K562 (cell line): Measurements from ENCODE around the gene KCNJ4. TPM values are rescaled to one million over a fixed set of nuclear protein-coding genes. Genes with fewer than 3 reads are reported as not detected.

Source experiments
- CREB5 ChIP-seq: fragments of 250-450 bp; sonication (Bioruptor Pico); IDR thresholded peaks from 2 replicates; pipeline ENCODE4 v1.5.0; 2020; ENCODE audit warnings: mild to moderate bottlenecking
- DDX20 ChIP-seq: fragments of 450-650 bp; IDR thresholded peaks from 2 replicates; pipeline ENCODE4 v1.6.1; 2016; ENCODE audit warnings: missing genetic modification characterization, low read depth, mild to moderate bottlenecking, missing compliant biosample characterization, moderate library complexity
- ELF1 ChIP-seq: fragments of 200-800 bp; sonication (Bioruptor generic); IDR thresholded peaks from 2 replicates; pipeline ENCODE4 v1.6.1; 2016; ENCODE audit warnings: missing genetic modification characterization, missing compliant biosample characterization
- FOXA3 ChIP-seq, 2 experiments: fragments of 450-650 bp in 1 of 2; sonication (generic) in 1 of 2; formaldehyde crosslinking; IDR thresholded peaks in 1 of 2; conservative IDR thresholded peaks in 1 of 2; 2 replicates each; pipeline versions ENCODE4 v1.4.0 to v1.8.0; 2020 to 2022; ENCODE audit warnings: mild to moderate bottlenecking in 2 of 2, missing genetic modification reagents in 1 of 2
- HNRNPH1 ChIP-seq: fragments of 200-400 bp; formaldehyde crosslinking; optimal IDR thresholded peaks from 2 replicates; pipeline ENCODE3; 2017; ENCODE audit warnings: low read depth, mild to moderate bottlenecking, low read length, moderate library complexity
- HNRNPUL1 ChIP-seq: fragments of 200-400 bp; formaldehyde crosslinking; IDR thresholded peaks from 2 replicates; pipeline ENCODE4 v1.6.1; 2017; ENCODE audit warnings: low read length
- IFI16 ChIP-seq: fragments of 250-450 bp; sonication (Bioruptor Pico); IDR thresholded peaks from 2 replicates; pipeline ENCODE4 v2.1.2; 2022; ENCODE audit warnings: mild to moderate bottlenecking, inconsistent platforms
- KDM4B ChIP-seq, 2 experiments: fragments of 450-650 bp in 1 of 2; sonication (generic) in 1 of 2; IDR thresholded peaks; 2 replicates each; pipeline ENCODE4 v1.6.1; 2016 to 2017; ENCODE audit warnings: borderline replicate concordance in 2 of 2, antibody characterized with exemption in 1 of 2, low read depth in 1 of 2, mild to moderate bottlenecking in 1 of 2
- L3MBTL2 ChIP-seq: fragments of 450-650 bp; IDR thresholded peaks from 2 replicates; pipeline ENCODE4 v1.6.1; 2016; ENCODE audit warnings: mild to moderate bottlenecking, moderate library complexity
- MAZ ChIP-seq, 2 experiments: fragments of 450-650 bp in 1 of 2; sonication (generic) in 1 of 2; formaldehyde crosslinking; IDR thresholded peaks in 1 of 2; conservative IDR thresholded peaks in 1 of 2; 2 replicates each; pipeline versions ENCODE4 v1.4.0 to v1.5.0; 2020; ENCODE audit warnings: mild to moderate bottlenecking in 1 of 2, missing genetic modification reagents in 1 of 2
- MTA2 ChIP-seq: fragments of 450-650 bp; IDR thresholded peaks from 2 replicates; pipeline ENCODE4 v1.6.1; 2016; ENCODE audit warnings: low read depth
- POLR2B ChIP-seq: fragments of 450-650 bp; IDR thresholded peaks from 2 replicates; pipeline ENCODE4 v1.6.1; 2018; ENCODE audit warnings: low read depth; ENCODE audit not compliant: partially characterized antibody
- RBFOX2 ChIP-seq: fragments of 200-400 bp; formaldehyde crosslinking; IDR thresholded peaks from 2 replicates; pipeline ENCODE4 v1.6.1; 2017; ENCODE audit warnings: low read depth, mild to moderate bottlenecking, low read length, moderate library complexity
- RFX7 ChIP-seq: fragments of 250-450 bp; sonication (Bioruptor Pico); IDR thresholded peaks from 2 replicates; pipeline ENCODE4 v1.5.1; 2021; ENCODE audit warnings: mild to moderate bottlenecking
- SREBF2 ChIP-seq: sonication (generic); formaldehyde crosslinking; IDR thresholded peaks from 2 replicates; pipeline ENCODE4 v1.4.0; 2020; ENCODE audit warnings: mild to moderate bottlenecking, missing genetic modification reagents
- STAG1 ChIP-seq: sonication (generic); formaldehyde crosslinking; IDR thresholded peaks from 2 replicates; pipeline ENCODE4 v1.5.0; 2020; ENCODE audit warnings: missing genetic modification reagents, borderline replicate concordance
- SUPT5H ChIP-seq: fragments of 450-650 bp; IDR thresholded peaks from 2 replicates; pipeline ENCODE4 v1.6.1; 2016
- ZEB2 ChIP-seq: fragments of 450-650 bp; IDR thresholded peaks from 2 replicates; pipeline ENCODE4 v1.6.1; 2016
- ZNF282 ChIP-seq: sonication (generic); formaldehyde crosslinking; IDR thresholded peaks from 2 replicates; pipeline ENCODE4 v1.8.1; 2023; ENCODE audit warnings: missing genetic modification reagents
- ZNF398 ChIP-seq: fragments of 250-450 bp; sonication (Bioruptor Pico); IDR thresholded peaks from 2 replicates; pipeline ENCODE4 v1.8.0; 2021; ENCODE audit warnings: moderate library complexity, mild to moderate bottlenecking, inconsistent platforms
- ZNF695 ChIP-seq: fragments of 450-650 bp; formaldehyde crosslinking; IDR thresholded peaks from 2 replicates; pipeline ENCODE4 v1.4.0; 2020; ENCODE audit warnings: mild to moderate bottlenecking, moderate library complexity
- ZNF77 ChIP-seq: fragments of 250-450 bp; sonication (Bioruptor Pico); IDR thresholded peaks from 2 replicates; pipeline ENCODE4 v1.5.0; 2020
- ZNF830 ChIP-seq: fragments of 250-450 bp; sonication (Bioruptor Pico); IDR thresholded peaks from 2 replicates; pipeline ENCODE4 v1.5.0; 2021; ENCODE audit warnings: mild to moderate bottlenecking
- polyA plus RNA-seq, 8 experiments: library from polyadenylated mRNA; depleted of rRNA in 4 of 8; stranded (reverse) in 5 of 8; unstranded in 3 of 8; fragments of >200 nt; fragmentation: Nextera tagmentation in 2 of 8; fragmentation: Illumina TruSeq in 1 of 8; extraction: Ambion mirVana in 2 of 8; extraction: Trizol in 1 of 8; gene quantifications; 2 replicates each; pipeline versions ENCODE4 v1.2.1 to v1.2.3, GENCODE V29; 2011 to 2014; ENCODE audit warnings: inconsistent platforms in 1 of 8, missing spikeins in 1 of 8
- total RNA-seq, 7 experiments: library from RNA; depleted of rRNA in 6 of 7; stranded (reverse); fragments of >200 nt in 6 of 7; fragmentation: Illumina TruSeq in 2 of 7; extraction: Trizol in 2 of 7; gene quantifications; 2 replicates each; pipeline versions ENCODE4 v1.2.1 to v1.2.3, GENCODE V29; 2011 to 2021; ENCODE audit warnings: low replicate concordance in 1 of 7
- TF ChIP-seq, protein P1 (sequence below): sonication (generic); formaldehyde crosslinking; IDR thresholded peaks from 2 replicates; pipeline ENCODE4 v1.5.0; 2020; ENCODE audit warnings: missing genetic modification reagents

Gene KCNJ4
- total and polyA plus RNA-seq, 9 of the 15 experiments (the other 6 are each of a cell fraction or from before 2014, with no cell fraction given) = 0.07 to 0.55 (median 0.09) TPM; not detected in 4

DNA sequence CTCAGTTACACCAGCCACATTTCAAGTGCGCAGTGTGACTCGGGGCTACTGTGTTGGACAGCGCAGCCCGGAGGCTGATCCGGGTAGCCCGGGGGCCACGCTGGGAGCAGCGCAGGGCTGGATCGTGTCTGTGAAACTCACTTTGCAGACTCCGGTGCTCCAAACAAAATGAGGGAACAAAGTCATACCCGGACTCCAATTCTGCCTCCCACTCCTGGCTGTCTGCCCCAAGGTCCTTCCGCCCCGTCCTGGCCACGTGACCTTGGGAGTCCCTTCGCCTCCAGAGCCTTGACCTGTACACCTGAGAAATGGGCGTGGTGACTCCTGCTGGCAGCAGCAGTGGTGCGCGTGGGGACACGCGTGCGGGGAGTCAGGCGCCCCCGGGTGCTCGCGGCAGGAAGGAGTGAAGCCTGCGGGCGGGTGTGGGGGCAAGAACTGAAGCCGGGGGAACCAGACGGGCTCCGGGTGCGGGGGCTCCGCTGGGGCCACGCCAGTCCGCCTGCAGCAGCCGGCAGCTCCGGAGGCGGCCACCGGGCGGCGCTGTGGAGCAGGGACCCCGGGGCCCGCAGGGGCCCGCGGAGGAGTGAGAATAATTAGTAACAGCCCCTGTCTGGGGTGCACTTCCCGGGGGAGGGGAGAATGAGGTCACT lies 42.4 kb downstream of the KCNJ4 start (continued):
- no peak for TF ChIP-seq MTA2
- TF ChIP-seq L3MBTL2 = peak; percentile 33; the same call in 1 of the 2 replicates
- TF ChIP-seq POLR2B = no peak
- TF ChIP-seq FOXA3 (CRISPR knock-in tag; conservative IDR thresholded peaks at IDR 0.05 in 1 of 2, IDR thresholded peaks at IDR 0.05 in 1 of 2) = 0 out of 4 replicates have a peak, but pooled peaks of 1 of the 2 experiments have one; percentile 12
- TF ChIP-seq STAG1 (CRISPR knock-in tag) = 0 out of 2 replicates have a peak, but pooled peaks have one; percentile 21
- TF ChIP-seq ZNF398 (CRISPR knock-in tag) = no peak
- TF ChIP-seq HNRNPUL1 = no peak
- no peak for TF ChIP-seq ZNF282 (CRISPR knock-in tag)
- TF ChIP-seq ZEB2 = 0 out of 2 replicates have a peak, but pooled peaks have one; percentile 35
- no peak for TF ChIP-seq KDM4B (IDR thresholded peaks at IDR 0.05; ENCODE audit: borderline replicate concordance in 2 of 2, low read depth in 1 of 2)
- no peak for TF ChIP-seq SUPT5H
- no peak for TF ChIP-seq CREB5
- TF ChIP-seq, protein P1, sequence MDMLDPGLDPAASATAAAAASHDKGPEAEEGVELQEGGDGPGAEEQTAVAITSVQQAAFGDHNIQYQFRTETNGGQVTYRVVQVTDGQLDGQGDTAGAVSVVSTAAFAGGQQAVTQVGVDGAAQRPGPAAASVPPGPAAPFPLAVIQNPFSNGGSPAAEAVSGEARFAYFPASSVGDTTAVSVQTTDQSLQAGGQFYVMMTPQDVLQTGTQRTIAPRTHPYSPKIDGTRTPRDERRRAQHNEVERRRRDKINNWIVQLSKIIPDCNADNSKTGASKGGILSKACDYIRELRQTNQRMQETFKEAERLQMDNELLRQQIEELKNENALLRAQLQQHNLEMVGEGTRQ (CRISPR knock-in tag) = peak; percentile 83
- TF ChIP-seq HNRNPH1 = no peak
- TF ChIP-seq DDX20 (tag) = no peak
- TF ChIP-seq MAZ (CRISPR knock-in tag; conservative IDR thresholded peaks at IDR 0.05 in 1 of 2, IDR thresholded peaks at IDR 0.05 in 1 of 2) = no peak
- TF ChIP-seq RFX7 (CRISPR knock-in tag) = no peak
- TF ChIP-seq RBFOX2 = 0 out of 2 replicates have a peak, but pooled peaks have one; percentile 12
- TF ChIP-seq ZNF77 (CRISPR knock-in tag) = no peak
- TF ChIP-seq ZNF695 (CRISPR knock-in tag) = no peak
- TF ChIP-seq SREBF2 (CRISPR knock-in tag) = no peak
- no peak for TF ChIP-seq ZNF830 (CRISPR knock-in tag)
- TF ChIP-seq IFI16 (CRISPR knock-in tag) = no peak
- no peak for TF ChIP-seq ELF1
